Measurements from ENCODE around the gene LSM4. TPM values are rescaled to one million over a fixed set of nuclear protein-coding genes. Genes with fewer than 3 reads are reported as not detected.

The LSM4 gene
- total and polyA plus RNA-seq, 3 donors from 2014 or later, result 196 to 241 (median 212) TPM

GRCh38 chr19:18262144-18262543, 60.7 kb downstream of the LSM4 start:
- DNase-seq, result no peak
- H3K9me3 ChIP-seq, result no peaks in the 10 kb centered on the region
- H3K36me3 ChIP-seq (ENCODE audit: low read depth, missing control alignments), result no peaks in the 10 kb centered on the region
- no peaks in the 10 kb centered on the region for H3K27me3 ChIP-seq
- no peak for TF ChIP-seq POLR2A (IDR thresholded peaks at IDR 0.05)
- TF ChIP-seq, protein P1, sequence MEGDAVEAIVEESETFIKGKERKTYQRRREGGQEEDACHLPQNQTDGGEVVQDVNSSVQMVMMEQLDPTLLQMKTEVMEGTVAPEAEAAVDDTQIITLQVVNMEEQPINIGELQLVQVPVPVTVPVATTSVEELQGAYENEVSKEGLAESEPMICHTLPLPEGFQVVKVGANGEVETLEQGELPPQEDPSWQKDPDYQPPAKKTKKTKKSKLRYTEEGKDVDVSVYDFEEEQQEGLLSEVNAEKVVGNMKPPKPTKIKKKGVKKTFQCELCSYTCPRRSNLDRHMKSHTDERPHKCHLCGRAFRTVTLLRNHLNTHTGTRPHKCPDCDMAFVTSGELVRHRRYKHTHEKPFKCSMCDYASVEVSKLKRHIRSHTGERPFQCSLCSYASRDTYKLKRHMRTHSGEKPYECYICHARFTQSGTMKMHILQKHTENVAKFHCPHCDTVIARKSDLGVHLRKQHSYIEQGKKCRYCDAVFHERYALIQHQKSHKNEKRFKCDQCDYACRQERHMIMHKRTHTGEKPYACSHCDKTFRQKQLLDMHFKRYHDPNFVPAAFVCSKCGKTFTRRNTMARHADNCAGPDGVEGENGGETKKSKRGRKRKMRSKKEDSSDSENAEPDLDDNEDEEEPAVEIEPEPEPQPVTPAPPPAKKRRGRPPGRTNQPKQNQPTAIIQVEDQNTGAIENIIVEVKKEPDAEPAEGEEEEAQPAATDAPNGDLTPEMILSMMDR (IDR thresholded peaks at IDR 0.05), result no peak
- H3K27ac ChIP-seq, result no peak overlapping the region
- H3K4me3 ChIP-seq, result no peak overlapping the region
- intact Hi-C loops (cut with DNase I; ENCODE audit: low total_unique reads), result no loop called here
- no peaks in the 10 kb centered on the region for H3K4me1 ChIP-seq

DNA sequence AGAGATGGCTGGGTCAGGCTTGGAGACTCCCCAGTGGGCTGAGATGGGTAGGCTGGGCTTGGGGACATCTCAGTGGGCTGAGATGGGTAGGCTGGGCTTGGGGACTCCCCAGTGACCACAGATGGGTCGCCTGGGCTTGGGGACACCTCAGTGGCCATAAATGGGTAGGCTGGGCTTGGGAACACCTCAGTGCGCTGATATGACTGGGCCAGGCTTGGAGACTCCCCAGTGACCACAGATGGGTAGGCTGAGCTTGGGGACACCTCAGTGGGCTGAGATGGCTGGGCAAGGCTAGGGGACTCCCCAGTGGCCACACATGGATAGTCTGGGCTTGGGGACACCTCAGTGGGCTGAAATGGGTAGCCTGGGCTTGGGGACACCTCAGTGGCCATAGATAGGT, 61.4 kb downstream of the LSM4 start:
- intact Hi-C loops (cut with DNase I; ENCODE audit: low total_unique reads), result no loop called here

DNA sequence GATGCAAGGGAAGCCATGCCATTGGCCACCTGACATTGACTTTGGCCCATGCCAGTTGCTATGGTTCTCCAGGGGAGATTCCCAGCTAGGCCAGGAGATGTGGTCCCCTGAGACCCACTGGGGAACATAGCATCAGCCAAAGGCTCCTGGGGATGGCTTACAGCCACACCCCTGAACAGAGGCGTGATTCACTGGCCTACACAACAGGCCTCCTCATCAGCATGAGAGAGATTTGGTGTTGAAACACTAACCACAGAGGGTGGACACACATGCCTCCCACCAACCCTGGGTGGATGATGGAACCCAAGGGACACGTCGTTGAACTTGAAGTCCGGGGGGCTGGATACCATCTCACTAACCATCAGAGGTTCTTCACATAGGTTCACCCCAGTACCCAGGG, 63.0 kb downstream of the LSM4 start:
- TF ChIP-seq POLR2A (IDR thresholded peaks at IDR 0.05), result no peak
- TF ChIP-seq, protein P1 (IDR thresholded peaks at IDR 0.05), result no peak
- DNase-seq, result no peak
- no peaks in the 10 kb centered on the region for H3K9me3 ChIP-seq
- WGBS, 2 donors, result 90 to 94% methylated on average over 4 of the region's 4 CpGs
- no peaks in the 10 kb centered on the region for H3K36me3 ChIP-seq (ENCODE audit: low read depth, missing control alignments)
- no peaks in the 10 kb centered on the region for H3K27me3 ChIP-seq
- intact Hi-C loops (cut with DNase I; ENCODE audit: low total_unique reads), result no loop called here
- no peaks in the 10 kb centered on the region for H3K4me1 ChIP-seq
- H3K27ac ChIP-seq, result no peak overlapping the region
- H3K4me3 ChIP-seq, result no peak overlapping the region

More for the DNA sequence above, 61.4 kb downstream of the LSM4 start:
- Histone ChIP-seq H3K4me1 (no peaks in the 10 kb centered on the region), H3K36me3 (ENCODE audit: low read depth, missing control alignments) (no peaks in the 10 kb centered on the region), H3K4me3 (no peak overlapping the region), H3K27ac (no peak overlapping the region), H3K9me3 (no peaks in the 10 kb centered on the region), H3K27me3 (no peaks in the 10 kb centered on the region)
- DNase-seq, result no peak
- TF ChIP-seq, protein P1 (IDR thresholded peaks at IDR 0.05), result no peak
- no peak for TF ChIP-seq POLR2A (IDR thresholded peaks at IDR 0.05)
- whole genome bisulfite sequencing, 2 donors, result 95 to 100% methylated on average over 1 to 2 of the region's 2 CpGs

GRCh38 chr19:18257503-18258470, 65.1 kb downstream of the LSM4 start:
- Histone ChIP-seq H3K36me3 (ENCODE audit: low read depth, missing control alignments) (no peaks in the 10 kb centered on the region), H3K4me1 (no peaks in the 10 kb centered on the region), H3K4me3 (no peak overlapping the region), H3K9me3 (no peaks in the 10 kb centered on the region), H3K27ac (no peak overlapping the region), H3K27me3 (no peaks in the 10 kb centered on the region)
- DNase-seq, result no peak
- WGBS, 2 donors, result 93% methylated on average over 17 to 49 of the region's 55 CpGs
- TF ChIP-seq, protein P1 (IDR thresholded peaks at IDR 0.05), result no peak
- no peak for TF ChIP-seq POLR2A (IDR thresholded peaks at IDR 0.05)
- intact Hi-C loops (cut with DNase I; ENCODE audit: low total_unique reads), result no loop called here

Small RNA genes within 50 kb of the gene (microRNA-seq; reads per million reads assigned to microRNA genes)
- gene MIR3188 (ENCODE audit: borderline number of aligned reads in 2 of 2, borderline replicate concordance in 1 of 2), result 2.1 to 4.2 reads per million in 2 donors

Small RNA genes within 50 kb of the gene (small RNA-seq; reads per million reads assigned to genes)
- 0 reads per million in 2 donors for gene MIR3188
- gene RN7SL513P, result 0 reads per million in 2 donors
- 0 reads per million in 2 donors for gene RPL39P38

Other genes with a start within 250 kb of the LSM4 start
- gene IL12RB1, start 236.1 kb downstream of the LSM4 start, total RNA-seq, result 1 to 10 TPM in 1 of 2 donors, under 1 TPM in 1; 0.39 to 2.5 TPM
- gene IL12RB1, start 236.1 kb downstream of the LSM4 start, polyA plus RNA-seq (ENCODE audit: insufficient read depth, low read depth, low replicate concordance), result 1.8 TPM
- 10 to 100 TPM in 1 of 2 donors, 1 to 10 TPM in 1; 9.7 to 11.2 TPM for gene MAST3, start 225.3 kb downstream of the LSM4 start, total RNA-seq
- 5.0 TPM for gene MAST3, start 225.3 kb downstream of the LSM4 start, polyA plus RNA-seq (ENCODE audit: insufficient read depth, low read depth, low replicate concordance)
- 10 to 100 TPM; 87.6 to 94.3 TPM for gene PIK3R2, start 169.9 kb downstream of the LSM4 start, total RNA-seq
- gene PIK3R2, start 169.9 kb downstream of the LSM4 start, polyA plus RNA-seq (ENCODE audit: insufficient read depth, low read depth, low replicate concordance), result 21.0 TPM
- 1 to 10 TPM; 3.2 to 7.4 TPM for gene IFI30, start 149.3 kb downstream of the LSM4 start, total RNA-seq
- gene IFI30, start 149.3 kb downstream of the LSM4 start, polyA plus RNA-seq (ENCODE audit: insufficient read depth, low read depth, low replicate concordance), result 47.6 TPM
- gene MPV17L2, start 129.9 kb downstream of the LSM4 start, total RNA-seq, result 10 to 100 TPM; 15.2 to 15.8 TPM
- gene MPV17L2, start 129.9 kb downstream of the LSM4 start, polyA plus RNA-seq (ENCODE audit: insufficient read depth, low read depth, low replicate concordance), result 11.2 TPM
- gene RAB3A, start 119.0 kb downstream of the LSM4 start, total RNA-seq, result 1 to 10 TPM; 2.8 to 4.6 TPM
- gene RAB3A, start 119.0 kb downstream of the LSM4 start, polyA plus RNA-seq (ENCODE audit: insufficient read depth, low read depth, low replicate concordance), result 6.3 TPM
- 10 to 100 TPM in 1 of 2 donors, 1 to 10 TPM in 1; 7.1 to 19.5 TPM for gene PDE4C, start 96.6 kb downstream of the LSM4 start, total RNA-seq
- 5.7 TPM for gene PDE4C, start 96.6 kb downstream of the LSM4 start, polyA plus RNA-seq (ENCODE audit: insufficient read depth, low read depth, low replicate concordance)
- gene IQCN, start 48.6 kb downstream of the LSM4 start, total RNA-seq, result 10 to 100 TPM; 30.1 to 62.3 TPM
- 88.1 TPM for gene IQCN, start 48.6 kb downstream of the LSM4 start, polyA plus RNA-seq (ENCODE audit: insufficient read depth, low read depth, low replicate concordance)
- 100 to 1,000 TPM; 615 to 654 TPM for gene JUND, start 41.5 kb downstream of the LSM4 start, total RNA-seq
- 96.4 TPM for gene JUND, start 41.5 kb downstream of the LSM4 start, polyA plus RNA-seq (ENCODE audit: insufficient read depth, low read depth, low replicate concordance)
- gene PGPEP1, start 17.5 kb upstream of the LSM4 start, total RNA-seq, result 10 to 100 TPM; 12.4 to 16.2 TPM
- 10.8 TPM for gene PGPEP1, start 17.5 kb upstream of the LSM4 start, polyA plus RNA-seq (ENCODE audit: insufficient read depth, low read depth, low replicate concordance)
- gene GDF15, start 63.1 kb upstream of the LSM4 start, total RNA-seq, result 1 to 10 TPM in 1 of 2 donors, under 1 TPM in 1; 0.93 to 2.5 TPM
- gene GDF15, start 63.1 kb upstream of the LSM4 start, polyA plus RNA-seq (ENCODE audit: insufficient read depth, low read depth, low replicate concordance), result 1.0 TPM
- gene LRRC25, start 74.5 kb upstream of the LSM4 start, total RNA-seq, result 1 to 10 TPM; 1.6 to 4.0 TPM
- 3.4 TPM for gene LRRC25, start 74.5 kb upstream of the LSM4 start, polyA plus RNA-seq (ENCODE audit: insufficient read depth, low read depth, low replicate concordance)
- 100 to 1,000 TPM in 1 of 2 donors, 10 to 100 TPM in 1; 90.3 to 118 TPM for gene SSBP4, start 96.3 kb upstream of the LSM4 start, total RNA-seq
- gene SSBP4, start 96.3 kb upstream of the LSM4 start, polyA plus RNA-seq (ENCODE audit: insufficient read depth, low read depth, low replicate concordance), result 80.5 TPM
- 1,000 to 10,000 TPM in 1 of 2 donors, 100 to 1,000 TPM in 1; 1,000 to 1,122 TPM for gene ISYNA1, start 115.1 kb upstream of the LSM4 start, total RNA-seq
- 493 TPM for gene ISYNA1, start 115.1 kb upstream of the LSM4 start, polyA plus RNA-seq (ENCODE audit: insufficient read depth, low read depth, low replicate concordance)
- 10 to 100 TPM; 75.8 to 76.1 TPM for gene ELL, start 199.0 kb upstream of the LSM4 start, total RNA-seq
- 48.0 TPM for gene ELL, start 199.0 kb upstream of the LSM4 start, polyA plus RNA-seq (ENCODE audit: insufficient read depth, low read depth, low replicate concordance)
- gene FKBP8, start 220.5 kb upstream of the LSM4 start, total RNA-seq, result 100 to 1,000 TPM; 587 to 614 TPM
- gene FKBP8, start 220.5 kb upstream of the LSM4 start, polyA plus RNA-seq (ENCODE audit: insufficient read depth, low read depth, low replicate concordance), result 571 TPM
- gene KXD1, start 234.8 kb upstream of the LSM4 start, total RNA-seq, result 100 to 1,000 TPM; 124 to 133 TPM
- gene KXD1, start 234.8 kb upstream of the LSM4 start, polyA plus RNA-seq (ENCODE audit: insufficient read depth, low read depth, low replicate concordance), result 163 TPM
- gene UBA52, start 248.8 kb upstream of the LSM4 start, total RNA-seq, result 100 to 1,000 TPM; 475 to 508 TPM
- 1,038 TPM for gene UBA52, start 248.8 kb upstream of the LSM4 start, polyA plus RNA-seq (ENCODE audit: insufficient read depth, low read depth, low replicate concordance)